PC-3 (cell line): ENCODE results near the gene TAPBPL. TPM values are rescaled to one million over a fixed set of nuclear protein-coding genes. Genes with fewer than 3 reads are reported as not detected.

Experiments used
- total RNA-seq: library from RNA; depleted of rRNA; stranded (reverse); fragments of >200 nt; gene quantifications from 2 replicates; pipeline ENCODE4 v1.2.3, GENCODE V29; 2014; rRNA removed

TAPBPL gene
- total RNA-seq, 1 experiment from 2014 or later, result 0.47 TPM

Other genes with a start within 250 kb of the TAPBPL start
- 18.0 and 18.4 TPM in 2 replicates for gene PLEKHG6, start 141.4 kb upstream of the TAPBPL start, total RNA-seq
- 95.1 and 97.4 TPM in 2 replicates for gene TNFRSF1A, start 110.0 kb upstream of the TAPBPL start, total RNA-seq
- 2.3 and 2.9 TPM in 2 replicates for gene SCNN1A, start 76.5 kb upstream of the TAPBPL start, total RNA-seq
- gene LTBR, start 67.9 kb upstream of the TAPBPL start, total RNA-seq, result 160 and 163 TPM in 2 replicates
- not detected in 2 replicates for gene CD27, start 7.1 kb upstream of the TAPBPL start, total RNA-seq
- gene VAMP1, start 18.6 kb downstream of the TAPBPL start, total RNA-seq, result 9.3 and 13.9 TPM in 2 replicates
- 135 and 157 TPM in 2 replicates for gene MRPL51, start 41.2 kb downstream of the TAPBPL start, total RNA-seq
- gene NCAPD2, start 42.1 kb downstream of the TAPBPL start, total RNA-seq, result 105 TPM in 2 replicates
- 6,976 and 7,326 TPM in 2 replicates for gene GAPDH, start 82.5 kb downstream of the TAPBPL start, total RNA-seq
- gene IFFO1, start 104.0 kb downstream of the TAPBPL start, total RNA-seq, result 0.11 and 1.0 TPM in 2 replicates
- 63.3 and 83.8 TPM in 2 replicates for gene NOP2, start 116.2 kb downstream of the TAPBPL start, total RNA-seq
- 216 and 231 TPM in 2 replicates for gene CHD4, start 155.3 kb downstream of the TAPBPL start, total RNA-seq
- gene LPAR5, start 183.9 kb downstream of the TAPBPL start, total RNA-seq, result 2.3 and 4.3 TPM in 2 replicates
- gene ACRBP, start 195.4 kb downstream of the TAPBPL start, total RNA-seq, result 0.77 TPM in 1 of 2 replicates, not detected in the other
- gene ING4, start 211.1 kb downstream of the TAPBPL start, total RNA-seq, result 17.0 and 23.8 TPM in 2 replicates
- gene ZNF384, start 237.3 kb downstream of the TAPBPL start, total RNA-seq, result 19.6 and 22.3 TPM in 2 replicates
- not detected in 2 replicates for gene PIANP, start 248.8 kb downstream of the TAPBPL start, total RNA-seq